Esophagus (tissue), 2 donors: ENCODE results near the gene TUFT1. TPM values are rescaled to one million over a fixed set of nuclear protein-coding genes. Genes with fewer than 3 reads are reported as not detected.

Experiments used
- H3K27ac ChIP-seq, 2 donors: one replicate each; pipeline ENCODE4 v1.5.1; 2013; ENCODE audit warnings: low read depth in 2 of 2, mild to moderate bottlenecking in 2 of 2, inconsistent platforms in 1 of 2, low read length in 1 of 2, moderate library complexity in 1 of 2
- H3K27me3 ChIP-seq, 2 donors: one replicate each; pipeline ENCODE4 v1.6.1; 2013; ENCODE audit warnings: low read length in 2 of 2, control low read depth in 1 of 2, mild to moderate bottlenecking in 1 of 2; ENCODE audit not compliant: insufficient read depth in 2 of 2, control insufficient read depth in 1 of 2
- H3K36me3 ChIP-seq, 2 donors: one replicate each; pipeline ENCODE4 v1.6.1; 2013; ENCODE audit warnings: low read length in 1 of 2; ENCODE audit not compliant: control insufficient read depth in 2 of 2, insufficient read depth in 2 of 2
- H3K4me1 ChIP-seq, 2 donors: one replicate each; pipeline ENCODE4 v1.6.1; 2013; ENCODE audit warnings: low read length in 1 of 2; ENCODE audit not compliant: control insufficient read depth in 2 of 2, insufficient read depth in 2 of 2
- H3K4me3 ChIP-seq, 2 donors: one replicate each; pipeline ENCODE4 v1.5.1; 2013; ENCODE audit warnings: low read length in 2 of 2, mild to moderate bottlenecking in 2 of 2, low read depth in 1 of 2, moderate library complexity in 1 of 2
- H3K9me3 ChIP-seq, 2 donors: one replicate each; pipeline ENCODE4 v1.6.1; 2013; ENCODE audit warnings: mild to moderate bottlenecking in 2 of 2, low read depth in 1 of 2, low read length in 1 of 2, moderate library complexity in 1 of 2; ENCODE audit not compliant: control insufficient read depth in 2 of 2, insufficient read depth in 1 of 2
- WGBS, 2 donors: extraction: QIAGEN DNeasy Blood & Tissue Kit; methylation state at CpG; one replicate each; pipeline ENCODE4 v1.1.7; 2013; 5-methylcytosine and 5-hydroxymethylcytosine counted together
- polyA plus RNA-seq, 2 donors: library from polyadenylated mRNA; stranded (reverse); fragments of 200-250 nt; gene quantifications; one replicate each; pipeline ENCODE4 v1.2.3, GENCODE V29; 2013
- donor health status: healthy with polysubstance abuse.
- donor health status: Bipolar disorder and iron deficiency.

TUFT1 gene
- polyA plus RNA-seq, 2 donors: 28.6 to 33.5 TPM

DNA sequence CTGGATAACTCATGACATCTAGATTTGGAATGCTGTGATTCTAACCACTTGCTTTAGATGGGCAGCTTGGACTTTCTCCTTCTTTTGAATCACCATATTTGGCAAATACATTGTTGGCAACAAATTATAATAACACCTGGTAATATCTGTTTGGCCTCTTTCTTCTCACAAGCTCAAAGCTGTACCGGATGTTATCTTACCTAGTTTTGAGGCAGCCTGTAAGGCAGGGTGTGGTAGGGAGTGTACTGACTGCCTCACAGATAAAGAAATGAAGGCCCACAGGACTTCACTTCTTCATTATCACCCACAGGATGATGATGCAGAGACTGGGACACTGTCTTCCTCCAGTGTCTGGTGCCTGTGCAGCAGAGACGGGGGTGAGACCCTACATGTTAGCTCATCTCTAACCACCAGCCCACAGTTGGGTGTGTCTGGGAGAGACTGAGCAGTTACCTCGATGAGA lies 28.5 kb downstream of the TUFT1 start:
- H3K4me1 ChIP-seq: peaks cover 2 to 7% of the 10 kb centered on the region in 2 donors
- H3K27me3 ChIP-seq: no peaks in the 10 kb centered on the region
- no peak overlapping the region for H3K4me3 ChIP-seq
- peak overlapping the region in 1 of 2 donors; percentile 59 for H3K27ac ChIP-seq
- WGBS, 2 donors: 50 to 59% methylated on average over 3 of the region's 3 CpGs
- no peaks in the 10 kb centered on the region for H3K9me3 ChIP-seq
- H3K36me3 ChIP-seq: peaks cover 3 to 13% of the 10 kb centered on the region in 2 donors

- Histone ChIP-seq H3K36me3 (peaks cover 0 to 13% of the 10 kb centered on the region in 2 donors), H3K4me1 (peaks cover 2 to 19% of the 10 kb centered on the region in 2 donors), H3K27me3 (no peaks in the 10 kb centered on the region), H3K27ac (no peak overlapping the region), H3K4me3 (no peak overlapping the region), H3K9me3 (no peaks in the 10 kb centered on the region)
- WGBS, 2 donors: 42 to 43% methylated on average over 1 of the region's 1 CpG
Observed at GRCh38 chr1:151570819-151571218, 30.7 kb downstream of the TUFT1 start.

DNA sequence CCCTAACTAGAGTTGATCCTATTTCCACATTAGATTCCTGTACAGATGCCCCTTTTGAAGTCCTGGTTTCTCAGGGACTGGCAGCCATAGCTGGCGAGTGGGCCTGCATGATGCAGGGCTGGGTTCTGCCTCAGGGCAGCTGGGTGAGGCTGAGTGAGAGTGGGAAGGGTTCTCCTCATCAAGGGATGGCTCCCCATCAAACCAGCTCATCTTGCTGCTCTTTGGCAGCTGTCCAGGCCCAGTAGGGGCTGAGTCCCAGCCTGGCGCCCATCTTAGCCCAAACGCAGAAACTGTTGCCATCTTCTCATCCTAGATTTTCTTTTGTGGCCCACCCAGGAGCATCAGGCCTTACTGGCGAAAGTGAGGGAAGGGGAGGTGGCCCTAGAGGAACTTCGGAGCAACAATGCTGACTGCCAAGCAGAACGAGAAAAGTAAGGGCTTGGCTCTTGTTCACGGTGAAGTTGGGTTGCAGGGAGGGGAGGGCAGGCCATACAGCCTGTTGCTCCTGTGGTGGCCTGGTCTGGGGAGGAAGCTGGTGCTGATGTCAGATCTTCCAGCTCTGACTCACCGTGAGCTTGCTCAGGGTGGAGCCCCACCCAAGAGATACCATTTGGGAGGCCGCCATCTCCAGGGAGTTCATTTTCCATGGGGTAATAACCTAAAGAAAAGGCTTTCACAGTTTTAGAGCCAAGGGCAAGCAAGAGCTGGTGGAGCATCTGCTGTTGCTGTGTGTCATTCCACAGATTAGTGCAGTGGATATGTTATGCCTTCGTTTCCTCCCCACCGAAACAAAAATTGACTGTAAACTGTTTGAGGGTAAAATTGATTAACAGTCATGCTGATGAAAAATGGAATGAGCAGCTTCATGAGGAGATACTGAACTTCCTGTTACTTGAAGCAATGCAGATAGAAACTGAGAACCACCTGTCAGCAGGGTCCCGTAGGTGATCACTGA lies 34.7 kb downstream of the TUFT1 start:
- Histone ChIP-seq H3K9me3 (no peaks in the 10 kb centered on the region), H3K27ac (peak overlapping the region; percentile 83 to 97), H3K4me1 (peaks cover 0 to 16% of the 10 kb centered on the region in 2 donors), H3K27me3 (no peaks in the 10 kb centered on the region), H3K36me3 (peaks cover 0 to 16% of the 10 kb centered on the region in 2 donors), H3K4me3 (no peak overlapping the region)
- WGBS, 2 donors: 58 to 72% methylated on average over 12 of the region's 12 CpGs

GRCh38 chr1:151577173-151577572 lies 37.1 kb downstream of the TUFT1 start:
- H3K4me1 ChIP-seq: peaks cover 0 to 18% of the 10 kb centered on the region in 2 donors
- no peaks in the 10 kb centered on the region for H3K27me3 ChIP-seq
- no peak overlapping the region for H3K27ac ChIP-seq
- no peaks in the 10 kb centered on the region for H3K9me3 ChIP-seq
- WGBS, 2 donors: 92 to 96% methylated on average over 2 of the region's 2 CpGs
- no peak overlapping the region for H3K4me3 ChIP-seq
- peaks cover 5 to 25% of the 10 kb centered on the region in 2 donors for H3K36me3 ChIP-seq

DNA sequence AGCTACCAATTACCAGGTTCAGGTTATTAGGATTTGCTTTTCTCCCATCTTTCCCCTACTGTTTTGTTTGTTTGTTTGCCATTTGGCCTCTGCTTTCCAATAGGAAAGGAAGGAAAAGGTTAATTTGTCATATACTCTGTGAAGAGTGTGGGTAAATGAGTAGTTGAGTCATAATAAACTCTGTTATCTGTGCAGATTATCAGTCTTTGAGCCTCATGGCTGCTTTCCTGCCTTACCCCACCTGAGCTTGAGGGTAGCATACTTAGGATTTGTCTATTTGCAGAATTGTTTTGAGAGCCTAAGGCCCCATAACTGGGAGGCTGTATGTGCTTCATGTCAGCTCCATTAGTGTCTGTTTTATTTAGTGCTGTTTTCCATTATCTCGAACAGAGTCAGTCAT lies 38.8 kb downstream of the TUFT1 start:
- H3K4me3 ChIP-seq: no peak overlapping the region
- H3K4me1 ChIP-seq: peaks cover 0 to 17% of the 10 kb centered on the region in 2 donors
- H3K27me3 ChIP-seq: no peaks in the 10 kb centered on the region
- WGBS, 2 donors: 96 to 97% methylated on average over 1 of the region's 1 CpG
- H3K9me3 ChIP-seq: no peaks in the 10 kb centered on the region
- H3K36me3 ChIP-seq: peaks cover 5 to 24% of the 10 kb centered on the region in 2 donors
- peak overlapping the region; percentile 35 to 59 for H3K27ac ChIP-seq

GRCh38 chr1:151579436-151580225 lies 39.5 kb downstream of the TUFT1 start:
- Histone ChIP-seq H3K27ac (peak overlapping the region; percentile 34 to 35), H3K27me3 (no peaks in the 10 kb centered on the region), H3K4me1 (peaks cover 0 to 11% of the 10 kb centered on the region in 2 donors), H3K36me3 (peaks cover 5 to 20% of the 10 kb centered on the region in 2 donors), H3K4me3 (no peak overlapping the region), H3K9me3 (no peaks in the 10 kb centered on the region)
- WGBS, 2 donors: 69 to 73% methylated on average over 8 of the region's 8 CpGs

- Histone ChIP-seq H3K36me3 (peaks cover 5 to 17% of the 10 kb centered on the region in 2 donors), H3K4me1 (peaks cover 0 to 13% of the 10 kb centered on the region in 2 donors), H3K27me3 (no peaks in the 10 kb centered on the region), H3K27ac (no peak overlapping the region), H3K9me3 (no peaks in the 10 kb centered on the region), H3K4me3 (no peak overlapping the region)
- WGBS, 2 donors: 77 to 84% methylated on average over 5 of the region's 5 CpGs
Observed at GRCh38 chr1:151581451-151581850, 41.3 kb downstream of the TUFT1 start.

DNA sequence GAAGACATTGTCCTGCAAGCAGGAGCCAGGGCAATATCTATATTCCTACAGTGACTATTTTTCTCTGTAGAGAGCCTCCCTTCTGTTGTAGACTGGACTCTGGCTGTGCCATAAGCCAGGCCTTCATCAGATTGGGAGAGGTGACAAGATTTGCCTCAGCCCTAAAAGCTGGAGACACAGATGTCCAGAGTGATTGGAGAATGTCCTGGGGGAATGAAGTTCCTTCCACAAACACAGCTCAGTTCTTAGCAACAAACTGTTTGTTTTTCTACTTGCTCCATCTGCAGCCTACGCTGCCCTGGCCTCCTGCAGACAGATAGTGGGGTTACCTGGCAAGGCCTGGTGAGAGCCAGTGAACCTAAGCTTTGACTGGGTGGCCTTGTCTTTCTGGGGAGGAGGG lies 41.8 kb downstream of the TUFT1 start:
- H3K27ac ChIP-seq: peak overlapping the region; percentile 14 to 69

GRCh38 chr1:151583796-151584195 lies 43.7 kb downstream of the TUFT1 start:
- peaks cover 5 to 14% of the 10 kb centered on the region in 2 donors for H3K36me3 ChIP-seq
- no peaks in the 10 kb centered on the region for H3K27me3 ChIP-seq
- H3K4me3 ChIP-seq: no peak overlapping the region
- H3K27ac ChIP-seq: peak overlapping the region; percentile 65 to 91
- H3K4me1 ChIP-seq: peaks cover 0 to 12% of the 10 kb centered on the region in 2 donors
- 39 to 40% methylated on average over 2 of the region's 2 CpGs for WGBS, 2 donors
- no peaks in the 10 kb centered on the region for H3K9me3 ChIP-seq

More for the DNA sequence above, 41.8 kb downstream of the TUFT1 start:
- Histone ChIP-seq H3K4me3 (no peak overlapping the region), H3K27me3 (no peaks in the 10 kb centered on the region), H3K36me3 (peaks cover 5 to 17% of the 10 kb centered on the region in 2 donors), H3K9me3 (no peaks in the 10 kb centered on the region), H3K4me1 (peaks cover 0 to 13% of the 10 kb centered on the region in 2 donors)
- 63 to 83% methylated on average over 1 of the region's 1 CpG for WGBS, 2 donors
